ENCODE measurements around the gene PGP.

The PGP gene

GRCh38 chr16:2180962-2181923 is 33.4 kb downstream of the PGP start:
- DNase-seq (ENCODE audit: low spot score): no peak

- DNase-seq (ENCODE audit: low spot score): no peak
These were observed 34.2 kb downstream of the PGP start for GRCh38 chr16:2180461-2180860.

GRCh38 chr16:2179576-2179975 is 35.1 kb downstream of the PGP start:
- no peak for DNase-seq (ENCODE audit: low spot score)

GRCh38 chr16:2179107-2179501 is 35.5 kb downstream of the PGP start:
- no peak for DNase-seq (ENCODE audit: low spot score)

GRCh38 chr16:2178321-2179106 is 36.1 kb downstream of the PGP start:
- no peak for DNase-seq (ENCODE audit: low spot score)

GRCh38 chr16:2177561-2177960 is 37.1 kb downstream of the PGP start:
- no peak for DNase-seq (ENCODE audit: low spot score)

- DNase-seq (ENCODE audit: low spot score): no peak
These were observed 37.5 kb downstream of the PGP start for GRCh38 chr16:2177101-2177500.

GRCh38 chr16:2176047-2176446 is 38.6 kb downstream of the PGP start:
- no peak for DNase-seq (ENCODE audit: low spot score)

- no peak for DNase-seq (ENCODE audit: low spot score)
These were observed 39.2 kb downstream of the PGP start for GRCh38 chr16:2175454-2175853.

GRCh38 chr16:2174396-2175131 is 40.1 kb downstream of the PGP start:
- no peak for DNase-seq (ENCODE audit: low spot score)

- DNase-seq (ENCODE audit: low spot score): no peak
These were observed 40.7 kb downstream of the PGP start for GRCh38 chr16:2173916-2174315.

- DNase-seq (ENCODE audit: low spot score): no peak
These were observed 41.3 kb downstream of the PGP start for GRCh38 chr16:2173366-2173765.

GRCh38 chr16:2172688-2173335 is 41.8 kb downstream of the PGP start:
- DNase-seq (ENCODE audit: low spot score): no peak

- DNase-seq (ENCODE audit: low spot score): no peak
These were observed 43.0 kb downstream of the PGP start for GRCh38 chr16:2171601-2172178.

GRCh38 chr16:2170587-2171435 is 43.8 kb downstream of the PGP start:
- DNase-seq (ENCODE audit: low spot score): no peak

- DNase-seq (ENCODE audit: low spot score): no peak
These were observed 44.6 kb downstream of the PGP start for GRCh38 chr16:2170080-2170479.

GRCh38 chr16:2167068-2167638 is 47.5 kb downstream of the PGP start:
- no peak for DNase-seq (ENCODE audit: low spot score)

GRCh38 chr16:2166263-2167067 is 48.2 kb downstream of the PGP start:
- no peak for DNase-seq (ENCODE audit: low spot score)

GRCh38 chr16:2165861-2166260 is 48.8 kb downstream of the PGP start:
- no peak for DNase-seq (ENCODE audit: low spot score)

Measured in hepatic stellate cell (primary cell).